Activated naive CD8-positive, alpha-beta T cell (primary cell): Measurements from ENCODE around the gene HOXA4.

Experiments
- H3K27ac Mint-ChIP-seq: one replicate; pipeline ENCODE4 v1.8.0; 2021; ENCODE audit warnings: mixed read lengths
- H3K27me3 Mint-ChIP-seq: one replicate; pipeline ENCODE4 v1.8.0; 2021; ENCODE audit warnings: mixed read lengths
- H3K36me3 Mint-ChIP-seq: one replicate; pipeline ENCODE4 v1.8.0; 2021; ENCODE audit warnings: mixed read lengths
- H3K4me1 Mint-ChIP-seq: one replicate; pipeline ENCODE4 v1.8.0; 2021; ENCODE audit warnings: low read depth, mixed read lengths
- H3K4me3 Mint-ChIP-seq: one replicate; pipeline ENCODE4 v1.8.0; 2021; ENCODE audit warnings: mild to moderate bottlenecking, mixed read lengths
- H3K9me3 Mint-ChIP-seq: one replicate; pipeline ENCODE4 v1.8.0; 2021; ENCODE audit warnings: low read depth, mixed read lengths

HOXA4 gene

DNA sequence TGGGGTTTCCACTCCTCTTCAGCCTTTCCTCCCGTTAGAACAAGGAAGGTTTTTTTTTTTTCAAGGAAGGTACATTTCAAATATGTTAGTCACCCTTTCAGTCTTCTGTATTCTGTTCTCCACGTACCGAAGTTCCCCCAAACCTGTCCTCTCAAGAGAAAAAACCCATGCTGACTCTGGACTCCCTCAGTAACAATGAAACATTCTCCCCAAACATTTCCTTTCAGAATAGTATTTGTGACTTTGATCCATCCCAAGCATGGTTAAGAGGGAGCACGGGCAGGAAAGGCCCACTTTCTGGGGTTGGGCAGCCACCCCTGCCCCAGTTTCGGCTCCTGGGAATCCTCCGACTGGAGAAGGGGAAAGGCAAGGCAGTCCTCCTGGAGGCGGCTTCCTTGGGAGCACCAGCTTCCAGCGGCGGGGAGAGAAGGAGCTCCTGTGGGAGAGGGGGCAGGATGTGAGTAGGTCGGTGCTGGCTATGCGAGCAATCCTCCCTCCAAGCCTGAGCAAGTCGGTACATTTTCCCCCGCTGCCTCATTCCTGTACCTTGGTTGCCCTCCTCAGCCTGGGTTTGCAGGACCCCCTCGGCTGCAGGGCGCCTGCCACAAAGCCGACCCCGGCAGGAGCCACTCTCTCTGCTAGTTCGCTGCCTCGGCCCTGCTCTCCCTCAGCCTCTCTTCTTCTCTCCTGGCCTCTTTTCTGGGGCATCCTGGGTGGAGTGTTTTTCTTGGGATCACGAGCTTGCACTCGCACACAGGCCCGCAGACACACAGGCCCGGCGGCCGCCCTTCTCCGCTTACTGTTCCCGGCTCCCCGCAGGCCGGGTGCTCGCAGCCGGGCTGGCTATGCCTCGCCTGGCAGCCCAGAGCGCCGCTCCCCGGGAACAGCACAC lies 32.6 kb downstream of the HOXA4 start:
- Mint-ChIP-seq H3K36me3 (peaks cover 3% of the 10 kb centered on the region), H3K4me1 (peaks cover 29% of the 10 kb centered on the region), H3K27me3 (peaks cover 53% of the 10 kb centered on the region), H3K27ac (no peak overlapping the region), H3K4me3 (peak overlapping the region; percentile 88), H3K9me3 (no peaks in the 10 kb centered on the region)

DNA sequence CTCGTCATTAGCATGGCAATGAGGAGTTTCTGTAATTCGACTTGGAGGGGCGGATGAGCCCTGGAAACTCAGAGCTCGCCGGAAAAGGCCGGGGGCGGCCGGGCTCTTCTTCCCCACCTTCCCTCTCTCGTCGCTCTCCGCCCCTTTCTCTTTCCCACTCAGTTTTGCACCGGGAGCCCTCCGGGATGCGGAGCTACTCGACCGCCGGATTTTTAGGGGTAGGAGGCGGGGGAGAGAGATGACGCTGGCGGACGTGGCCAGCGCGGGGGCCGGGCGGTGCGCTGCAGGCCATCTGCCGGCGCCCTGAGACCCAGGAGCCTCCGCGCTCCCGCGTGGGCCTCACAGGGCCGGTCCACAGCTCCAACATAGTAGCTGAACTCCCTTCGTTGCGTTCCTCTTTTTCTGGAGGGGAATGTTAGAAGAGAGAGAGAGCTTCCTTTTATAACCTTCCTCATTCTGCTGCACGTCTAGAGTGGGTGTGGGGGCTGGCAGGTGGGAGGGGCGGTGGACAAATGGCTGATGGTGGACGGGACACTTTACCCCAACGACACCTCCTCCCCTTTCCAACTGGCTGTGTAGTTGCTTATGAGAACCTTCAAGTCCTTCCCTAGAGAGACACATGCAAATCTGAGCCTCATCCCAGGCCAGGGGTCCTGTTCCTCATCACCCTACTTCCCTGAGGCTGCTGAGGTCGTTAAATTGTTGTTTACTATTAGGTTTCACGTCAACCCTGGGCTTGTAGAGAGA lies 33.6 kb downstream of the HOXA4 start:
- no peak overlapping the region for H3K27ac Mint-ChIP-seq
- H3K4me1 Mint-ChIP-seq, result peaks cover 21% of the 10 kb centered on the region
- H3K4me3 Mint-ChIP-seq, result peak overlapping the region; percentile 88
- peaks cover 51% of the 10 kb centered on the region for H3K27me3 Mint-ChIP-seq
- H3K36me3 Mint-ChIP-seq, result peaks cover 3% of the 10 kb centered on the region
- H3K9me3 Mint-ChIP-seq, result no peaks in the 10 kb centered on the region

DNA sequence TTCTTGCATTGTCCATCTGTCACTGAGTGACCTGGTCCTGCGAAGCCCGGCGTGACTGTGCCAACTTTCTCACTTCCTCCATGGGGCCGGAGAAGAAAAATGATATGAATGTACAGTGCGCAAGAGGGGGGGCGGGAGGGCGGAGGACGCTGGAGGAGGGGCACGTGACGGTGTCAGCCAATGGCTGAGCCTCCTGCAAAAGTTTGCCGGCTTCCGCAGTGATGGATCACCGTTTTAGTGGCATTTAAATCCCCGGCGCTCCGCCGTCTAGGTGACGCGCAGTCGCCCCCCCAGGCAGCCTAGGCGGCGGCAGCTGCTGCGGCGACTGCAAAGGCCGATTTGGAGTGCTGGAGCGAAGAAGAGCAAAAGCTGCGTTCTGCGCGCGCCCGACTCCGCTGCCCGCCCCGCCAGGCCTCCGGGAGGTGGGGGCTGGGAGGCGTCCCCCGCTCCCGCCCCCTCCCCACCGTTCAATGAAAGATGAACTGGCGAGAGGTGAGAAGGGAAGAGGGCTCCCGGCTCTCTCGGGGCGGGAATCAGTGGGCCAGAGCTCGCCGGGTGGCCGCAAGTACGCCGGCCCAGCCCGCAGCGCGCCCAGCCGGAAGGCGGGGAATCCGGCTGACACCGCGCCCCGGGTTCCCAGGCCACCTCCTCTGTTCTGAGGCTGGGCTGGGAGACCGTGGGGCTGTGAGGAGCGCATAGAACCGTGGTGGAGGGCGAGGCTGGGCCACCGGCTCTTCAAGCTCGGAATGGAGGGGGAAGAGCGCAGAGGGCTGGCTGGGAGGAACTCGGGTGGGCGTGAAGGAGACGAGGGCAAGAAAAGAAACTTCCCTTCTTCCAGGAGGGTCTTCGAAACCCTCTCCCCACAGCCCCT lies 34.4 kb downstream of the HOXA4 start, which contains the start of gene HOXA1:
TSS of gene HOXA1 (minus strand) at position 104 of the 871 bp plus-strand sequence. CDS start at position 16, 88 bp downstream.
- peaks cover 50% of the 10 kb centered on the region for H3K27me3 Mint-ChIP-seq
- H3K27ac Mint-ChIP-seq, result peak within 1 kb of the TSS; percentile 12
- no peaks in the 10 kb centered on the region for H3K9me3 Mint-ChIP-seq
- peaks cover 21% of the 10 kb centered on the region for H3K4me1 Mint-ChIP-seq
- H3K36me3 Mint-ChIP-seq, result peaks cover 3% of the 10 kb centered on the region
- H3K4me3 Mint-ChIP-seq, result peak within 1 kb of the TSS; percentile 88

DNA sequence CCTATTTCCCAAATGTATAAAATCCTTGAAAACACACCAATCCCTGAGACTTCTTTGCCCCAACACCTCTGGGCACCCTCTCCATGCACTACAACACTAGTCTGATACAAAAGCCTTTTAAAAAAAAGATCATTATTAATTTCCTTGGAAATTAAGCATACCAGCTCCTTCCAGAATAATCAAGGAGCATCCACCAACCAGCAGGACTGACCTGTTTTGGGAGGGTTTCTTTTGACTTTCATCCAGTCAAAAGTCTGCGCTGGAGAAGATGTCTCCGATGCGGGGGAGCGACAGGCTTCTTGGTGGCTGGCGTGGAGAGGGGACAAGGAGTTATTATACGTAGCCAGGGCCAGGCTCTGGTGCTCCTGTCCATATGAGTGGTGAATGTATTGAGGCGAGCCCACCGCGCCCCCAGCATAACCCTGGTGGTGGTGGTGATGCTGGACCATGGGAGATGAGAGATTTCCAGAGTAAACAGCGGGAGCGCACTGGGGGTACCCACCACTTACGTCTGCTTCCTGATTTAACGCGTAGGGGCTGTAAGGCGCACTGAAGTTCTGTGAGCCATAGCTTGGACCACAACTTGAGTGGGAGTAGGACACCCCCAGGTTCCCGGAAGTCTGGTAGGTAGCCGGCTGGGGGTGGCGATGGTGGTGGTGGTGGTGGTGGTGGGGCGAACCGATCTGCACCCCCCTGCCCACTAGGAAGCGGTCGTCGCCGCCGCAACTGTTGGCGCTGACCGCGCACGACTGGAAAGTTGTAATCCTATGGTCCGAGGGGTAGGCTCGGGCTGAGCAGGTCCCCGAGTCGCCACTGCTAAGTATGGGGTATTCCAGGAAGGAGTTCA lies 35.3 kb downstream of the HOXA4 start:
- Mint-ChIP-seq H3K4me1 (peaks cover 21% of the 10 kb centered on the region), H3K9me3 (no peaks in the 10 kb centered on the region), H3K27me3 (peaks cover 49% of the 10 kb centered on the region), H3K4me3 (peak overlapping the region; percentile 88), H3K27ac (peak overlapping the region; percentile 12), H3K36me3 (peaks cover under 1% of the 10 kb centered on the region)

DNA sequence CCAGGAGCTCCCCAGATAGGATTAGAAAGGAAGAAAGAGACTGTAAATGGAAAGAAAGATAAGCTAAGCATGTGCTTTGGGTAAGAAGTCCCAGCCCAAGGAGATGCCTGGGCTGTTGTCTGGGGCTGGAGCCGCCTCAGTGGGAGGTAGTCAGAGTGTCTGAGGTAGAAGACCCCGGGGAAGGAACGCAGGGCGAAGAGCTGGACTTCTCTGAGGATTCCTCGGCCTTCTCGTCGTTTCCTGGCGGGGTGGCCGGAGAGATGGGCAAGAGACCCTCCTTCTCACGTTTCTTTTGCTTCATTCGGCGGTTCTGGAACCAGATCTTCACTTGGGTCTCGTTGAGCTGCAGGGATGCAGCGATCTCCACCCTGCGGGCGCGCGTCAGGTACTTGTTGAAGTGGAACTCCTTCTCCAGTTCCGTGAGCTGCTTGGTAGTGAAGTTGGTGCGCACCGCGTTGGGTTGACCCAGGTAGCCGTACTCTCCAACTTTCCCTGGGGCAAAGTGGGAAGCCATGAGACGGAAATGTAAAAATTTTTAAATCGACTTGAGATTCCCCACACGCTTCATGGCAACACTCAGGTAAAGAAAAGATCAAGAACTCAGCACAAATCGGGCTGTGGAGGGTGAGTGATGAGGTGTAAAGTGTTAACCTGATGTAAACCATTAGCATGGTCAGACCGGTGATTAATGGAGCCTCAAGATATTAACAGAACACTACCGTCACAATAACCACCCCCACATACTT lies 36.1 kb downstream of the HOXA4 start:
- H3K9me3 Mint-ChIP-seq, result no peaks in the 10 kb centered on the region
- no peak overlapping the region for H3K27ac Mint-ChIP-seq
- no peaks in the 10 kb centered on the region for H3K36me3 Mint-ChIP-seq
- peak overlapping the region; percentile 88 for H3K4me3 Mint-ChIP-seq
- H3K4me1 Mint-ChIP-seq, result peaks cover 21% of the 10 kb centered on the region
- H3K27me3 Mint-ChIP-seq, result peaks cover 49% of the 10 kb centered on the region

DNA sequence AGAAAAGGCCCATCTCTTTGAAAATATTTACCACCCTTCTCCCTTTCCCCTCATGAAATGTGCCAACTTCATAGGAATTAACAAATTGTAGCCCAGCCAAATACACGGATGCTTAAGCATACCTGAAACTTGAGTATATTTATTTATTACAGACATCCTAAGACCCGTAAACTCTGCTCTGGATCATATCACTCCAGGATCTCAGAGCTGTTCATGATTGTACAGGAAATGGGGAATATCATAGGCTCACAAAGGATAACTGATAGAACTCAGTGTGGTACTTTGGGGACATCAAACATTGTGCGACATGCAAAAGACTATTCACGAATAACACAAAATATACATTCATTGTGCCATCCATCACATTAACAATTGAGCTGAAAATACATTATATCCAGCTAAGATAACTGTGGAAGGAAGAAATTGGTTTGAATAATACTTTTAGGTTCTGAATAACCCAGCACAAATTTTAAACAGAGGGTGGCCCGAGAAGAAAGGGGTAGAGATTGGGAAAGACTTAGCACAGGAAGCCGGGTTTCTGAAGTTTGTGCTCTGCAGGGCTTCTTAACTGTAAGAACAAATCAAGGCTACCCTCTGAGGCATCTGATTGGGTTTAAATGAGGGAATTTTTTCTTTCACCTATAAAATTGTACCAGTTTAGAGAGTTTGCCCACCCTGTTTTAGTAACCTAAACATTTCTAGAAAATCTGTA lies 37.2 kb downstream of the HOXA4 start:
- no peak overlapping the region for H3K27ac Mint-ChIP-seq
- no peak overlapping the region for H3K4me3 Mint-ChIP-seq
- H3K4me1 Mint-ChIP-seq, result peaks cover 15% of the 10 kb centered on the region
- peaks cover 53% of the 10 kb centered on the region for H3K27me3 Mint-ChIP-seq
- no peaks in the 10 kb centered on the region for H3K9me3 Mint-ChIP-seq
- H3K36me3 Mint-ChIP-seq, result no peaks in the 10 kb centered on the region

DNA sequence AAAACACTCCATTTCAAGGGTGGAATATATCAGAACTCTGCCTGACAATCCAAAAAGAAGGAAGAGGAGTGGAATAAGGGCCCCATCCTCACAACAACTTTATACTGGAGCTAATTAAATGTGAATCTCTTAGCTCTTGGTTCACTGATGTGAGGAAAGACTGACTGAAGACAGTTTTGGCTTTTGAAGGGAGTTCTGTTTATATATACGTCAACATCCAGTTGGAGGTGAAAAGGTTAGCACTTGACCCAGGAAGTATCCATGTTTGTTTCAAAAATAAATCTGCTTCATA lies 37.8 kb downstream of the HOXA4 start:
- no peak overlapping the region for H3K27ac Mint-ChIP-seq
- H3K4me1 Mint-ChIP-seq, result peaks cover 14% of the 10 kb centered on the region
- peaks cover 52% of the 10 kb centered on the region for H3K27me3 Mint-ChIP-seq
- H3K4me3 Mint-ChIP-seq, result no peak overlapping the region
- H3K9me3 Mint-ChIP-seq, result no peaks in the 10 kb centered on the region
- no peaks in the 10 kb centered on the region for H3K36me3 Mint-ChIP-seq

DNA sequence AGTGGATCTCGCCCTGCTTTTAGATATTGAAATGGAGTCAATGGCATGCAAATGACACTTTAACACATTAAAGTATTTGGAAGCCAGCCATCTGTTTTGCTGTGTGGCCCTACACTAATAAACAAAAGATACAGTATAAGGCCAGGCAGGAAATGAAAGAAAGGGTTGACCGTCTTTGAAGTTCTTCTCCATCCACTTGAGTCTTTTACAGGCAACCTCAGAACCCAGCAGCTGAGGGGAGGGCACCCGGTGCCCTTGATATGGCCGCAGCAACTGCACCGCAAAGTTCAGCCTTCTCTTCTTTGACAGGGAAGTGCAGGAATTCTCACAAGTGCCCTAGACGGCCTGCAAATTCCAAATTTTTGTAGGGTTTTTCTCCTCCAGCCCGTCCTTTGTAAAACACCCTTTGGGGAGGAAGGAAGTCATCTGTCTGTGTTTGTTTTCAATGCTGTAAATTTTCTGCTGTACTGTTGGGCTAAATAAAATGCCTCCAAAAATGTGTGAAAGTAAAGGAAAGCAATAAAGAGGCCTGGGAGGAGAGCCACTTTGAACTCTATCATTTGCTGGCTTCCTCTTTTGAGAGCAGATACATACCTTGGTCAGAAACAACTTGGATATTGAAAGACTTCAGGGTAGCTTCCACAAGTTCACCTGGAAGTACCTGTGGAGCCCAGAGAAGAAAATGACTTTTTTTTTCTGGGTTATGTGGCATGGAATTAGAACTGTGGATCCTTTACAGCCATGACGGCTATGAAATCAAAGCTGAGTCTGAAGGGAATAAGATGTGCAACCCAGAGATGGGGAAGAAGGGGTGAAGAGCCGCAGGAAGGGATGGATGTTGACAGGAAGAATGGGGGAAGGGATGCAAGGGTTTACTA lies 38.4 kb downstream of the HOXA4 start:
- peaks cover 51% of the 10 kb centered on the region for H3K27me3 Mint-ChIP-seq
- no peaks in the 10 kb centered on the region for H3K36me3 Mint-ChIP-seq
- H3K27ac Mint-ChIP-seq, result no peak overlapping the region
- peaks cover 13% of the 10 kb centered on the region for H3K4me1 Mint-ChIP-seq
- H3K4me3 Mint-ChIP-seq, result no peak overlapping the region
- no peaks in the 10 kb centered on the region for H3K9me3 Mint-ChIP-seq

DNA sequence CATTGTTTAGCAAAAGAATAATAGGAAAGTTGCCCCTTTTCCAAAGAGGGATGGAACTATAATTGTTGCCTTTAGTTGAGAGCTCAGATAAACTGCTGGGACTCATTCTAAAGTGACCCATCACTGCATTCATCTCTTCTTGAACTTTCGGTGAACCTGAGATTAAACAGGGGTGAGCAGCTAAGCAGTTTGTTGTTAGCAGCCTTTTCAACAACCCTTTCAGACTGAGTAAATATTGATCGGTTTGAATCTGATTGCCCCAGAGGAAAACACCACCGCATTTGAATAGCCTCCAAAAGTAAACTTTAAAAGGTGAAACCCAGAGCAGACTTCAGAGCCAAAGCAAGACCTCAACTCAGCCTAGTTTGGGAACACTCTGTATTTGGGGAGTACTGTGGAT lies 39.5 kb downstream of the HOXA4 start:
- H3K27me3 Mint-ChIP-seq, result peaks cover 52% of the 10 kb centered on the region
- no peaks in the 10 kb centered on the region for H3K36me3 Mint-ChIP-seq
- peaks cover 11% of the 10 kb centered on the region for H3K4me1 Mint-ChIP-seq
- H3K27ac Mint-ChIP-seq, result no peak overlapping the region
- no peaks in the 10 kb centered on the region for H3K9me3 Mint-ChIP-seq
- no peak overlapping the region for H3K4me3 Mint-ChIP-seq

DNA sequence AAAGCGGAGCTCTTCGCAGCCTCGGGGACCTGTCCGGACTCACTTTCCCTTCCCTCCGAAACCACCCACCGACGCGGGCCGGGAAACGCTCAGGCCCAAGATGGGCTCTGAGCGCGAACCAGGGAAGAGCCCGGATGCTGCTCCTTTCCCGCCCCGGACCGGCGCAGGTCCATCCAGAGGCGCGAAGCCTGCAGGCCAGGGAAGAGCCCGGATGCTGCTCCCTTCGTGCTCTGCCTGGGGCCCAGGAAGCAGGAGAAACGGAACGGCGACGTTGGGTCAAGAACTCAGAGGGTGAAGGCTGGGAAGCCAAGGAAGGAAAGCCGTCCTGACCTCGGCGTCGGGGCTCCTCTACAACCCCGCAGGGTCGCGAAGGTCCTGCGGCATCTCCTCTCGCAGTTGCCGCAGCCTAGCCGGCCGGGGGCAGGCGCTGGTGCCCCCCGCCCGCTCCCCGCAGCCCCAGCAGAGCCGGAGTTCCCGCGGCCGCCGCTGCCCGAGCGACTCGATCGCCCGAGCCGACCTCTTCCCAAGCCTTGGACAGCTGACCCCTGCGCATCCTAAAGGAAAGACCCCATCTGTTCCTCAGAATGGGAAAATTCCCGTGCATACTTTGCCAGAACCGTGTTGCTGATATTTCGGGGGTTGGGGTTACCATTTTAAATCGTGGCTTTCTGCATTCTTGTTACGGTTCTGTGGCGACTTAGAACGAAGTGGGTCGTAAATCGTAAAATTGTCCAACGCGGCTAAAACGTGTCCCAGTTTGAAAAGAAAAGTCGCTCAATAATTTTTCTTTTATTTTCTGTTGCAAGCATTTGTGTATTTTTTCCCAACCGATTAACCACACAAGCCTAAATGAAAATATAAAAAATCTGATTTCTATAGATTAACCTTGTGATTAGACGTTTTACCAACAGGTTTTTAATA lies 42.3 kb downstream of the HOXA4 start:
- H3K27ac Mint-ChIP-seq, result no peak overlapping the region
- H3K27me3 Mint-ChIP-seq, result peaks cover 39% of the 10 kb centered on the region
- peak overlapping the region; percentile 18 for H3K4me3 Mint-ChIP-seq
- H3K36me3 Mint-ChIP-seq, result no peaks in the 10 kb centered on the region
- H3K9me3 Mint-ChIP-seq, result no peaks in the 10 kb centered on the region
- peaks cover 4% of the 10 kb centered on the region for H3K4me1 Mint-ChIP-seq

DNA sequence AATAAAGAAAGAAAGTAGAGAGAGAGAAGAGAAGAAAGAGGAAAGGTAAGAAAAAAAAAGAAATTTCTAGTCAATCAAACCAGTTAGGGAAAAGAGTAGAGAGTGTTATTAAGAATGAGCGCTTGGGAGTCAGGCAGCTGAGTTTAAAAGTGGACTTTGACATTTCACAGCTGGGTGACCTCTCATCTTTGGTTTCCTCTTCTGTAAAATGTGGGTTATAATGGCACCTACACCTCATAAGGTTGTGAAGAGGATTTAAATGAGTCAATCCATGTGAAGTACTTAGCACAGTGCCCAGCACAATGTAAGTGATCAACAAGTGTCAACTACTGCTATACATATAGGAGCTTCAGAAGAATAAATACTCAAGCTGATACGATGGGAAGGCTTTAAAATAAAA lies 46.9 kb downstream of the HOXA4 start:
- Mint-ChIP-seq H3K9me3 (no peaks in the 10 kb centered on the region), H3K27ac (no peak overlapping the region), H3K36me3 (no peaks in the 10 kb centered on the region), H3K4me3 (no peak overlapping the region), H3K27me3 (peaks cover 13% of the 10 kb centered on the region), H3K4me1 (peaks cover 4% of the 10 kb centered on the region)

DNA sequence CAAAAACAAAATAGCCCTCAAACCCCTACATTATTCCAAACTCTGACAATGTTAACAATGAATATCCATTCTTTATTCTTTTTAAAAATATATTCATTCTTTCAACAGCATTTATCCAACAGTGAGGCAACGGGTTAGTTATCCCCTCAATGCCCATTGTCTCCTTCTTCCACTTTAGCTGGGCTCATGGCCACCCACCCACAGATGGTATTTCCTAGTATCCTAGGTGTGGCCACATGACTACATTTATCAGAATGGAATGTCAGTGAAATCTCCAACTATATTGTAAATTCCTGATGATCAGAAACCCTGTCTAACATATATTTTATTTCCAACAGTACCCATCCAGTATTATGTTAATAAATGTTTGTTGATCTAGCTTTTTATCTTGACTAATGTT lies 48.4 kb downstream of the HOXA4 start:
- Mint-ChIP-seq H3K9me3 (no peaks in the 10 kb centered on the region), H3K27ac (no peak overlapping the region), H3K4me1 (no peaks in the 10 kb centered on the region), H3K4me3 (no peak overlapping the region), H3K27me3 (peaks cover 4% of the 10 kb centered on the region), H3K36me3 (no peaks in the 10 kb centered on the region)
